HG03520 (cell line): ENCODE measurements around the gene SCN2B.
"Not testable (repeated sequence)": the region's sequence is repeated elsewhere in the genome, so short reads cannot be mapped to it uniquely, and the experiment has no call there.

Source experiments
- ATAC-seq: cut with Tn5 transposase; IDR thresholded peaks from one replicate; pipeline ENCODE4 v1.9.1; 2021; ENCODE audit warnings: mild to moderate bottlenecking, moderate library complexity; ENCODE audit not compliant: unreplicated experiment

The SCN2B gene

DNA sequence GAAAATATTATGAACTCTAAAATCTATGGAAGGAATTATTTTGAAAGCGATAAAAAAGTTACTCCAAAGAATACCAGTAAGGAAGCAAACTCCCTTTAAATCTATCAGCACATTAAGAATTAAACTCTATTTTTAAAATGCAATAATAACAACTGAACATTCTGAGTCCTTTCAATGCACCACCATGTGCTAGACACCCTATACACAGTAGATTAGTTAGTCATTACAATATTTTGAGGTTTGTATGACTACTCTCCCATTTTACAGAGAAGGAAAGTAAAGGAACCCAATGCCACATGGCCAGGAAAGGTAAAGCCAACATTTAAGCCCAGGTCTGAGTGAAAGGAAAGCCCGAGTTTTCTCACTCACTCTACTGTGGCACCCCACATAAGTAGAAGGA lies 30.6 kb upstream of the SCN2B start:
- ATAC-seq, result no peak

GRCh38 chr11:118206391-118207031 lies 30.1 kb upstream of the SCN2B start:
- no peak for ATAC-seq

DNA sequence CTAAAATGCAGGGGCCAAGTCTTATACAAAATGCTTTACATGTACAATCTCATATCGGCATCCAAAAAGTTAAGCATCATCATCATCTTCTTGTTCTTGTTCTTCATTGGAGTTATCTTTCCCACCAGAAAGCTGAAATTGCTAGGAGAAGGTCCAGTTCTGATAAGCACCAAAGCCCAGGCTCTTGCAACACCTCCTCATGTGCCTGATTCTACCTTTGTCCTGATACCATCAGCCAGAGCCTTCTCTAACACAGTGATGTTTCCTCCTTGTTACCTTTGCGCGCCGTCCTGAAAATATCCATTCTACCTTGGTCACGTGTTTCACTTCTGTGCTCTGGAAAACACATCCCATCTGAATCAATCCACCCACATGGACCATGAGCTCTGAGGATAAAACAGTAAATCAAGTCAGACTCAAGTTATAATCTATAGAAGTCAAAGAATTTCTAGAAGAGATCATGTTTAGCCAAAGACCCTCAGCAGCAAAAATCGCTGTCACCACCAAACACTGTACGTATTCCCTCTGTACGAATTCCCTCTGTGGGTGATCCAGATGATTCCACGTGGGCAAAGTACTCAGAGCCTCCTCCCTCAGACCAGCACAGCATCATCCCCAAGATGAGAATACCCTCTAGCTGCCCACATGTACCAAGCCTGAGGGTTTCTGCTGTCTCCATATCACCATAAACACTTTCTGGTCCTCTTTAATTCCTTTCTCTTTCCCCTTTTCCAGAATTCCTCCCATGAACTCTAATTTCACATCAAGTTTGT lies 29.4 kb upstream of the SCN2B start:
- no peak for ATAC-seq

GRCh38 chr11:118202599-118203422 lies 26.4 kb upstream of the SCN2B start:
- ATAC-seq, result no peak

DNA sequence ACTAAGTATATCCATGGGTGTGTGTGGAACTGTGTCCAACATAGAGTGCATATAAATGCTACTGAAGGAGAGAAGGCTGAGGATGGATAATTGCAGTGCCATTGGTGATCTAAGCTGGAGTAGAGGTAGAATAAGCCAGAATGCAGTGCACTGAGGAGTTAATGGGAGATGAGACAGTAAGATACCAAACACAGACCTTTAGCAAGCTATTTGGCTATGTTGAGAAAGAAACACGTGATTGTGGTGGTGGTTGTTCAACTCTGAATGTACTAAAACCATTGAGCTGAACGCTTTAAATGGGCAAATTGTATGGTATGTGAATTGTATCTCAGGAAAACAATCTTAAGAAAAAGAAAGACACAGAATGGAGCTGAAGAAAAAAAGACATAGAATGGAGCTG lies 25.5 kb upstream of the SCN2B start:
- ATAC-seq, result no peak

- ATAC-seq, result no peak
These were observed 24.7 kb upstream of the SCN2B start for GRCh38 chr11:118200901-118201680.

DNA sequence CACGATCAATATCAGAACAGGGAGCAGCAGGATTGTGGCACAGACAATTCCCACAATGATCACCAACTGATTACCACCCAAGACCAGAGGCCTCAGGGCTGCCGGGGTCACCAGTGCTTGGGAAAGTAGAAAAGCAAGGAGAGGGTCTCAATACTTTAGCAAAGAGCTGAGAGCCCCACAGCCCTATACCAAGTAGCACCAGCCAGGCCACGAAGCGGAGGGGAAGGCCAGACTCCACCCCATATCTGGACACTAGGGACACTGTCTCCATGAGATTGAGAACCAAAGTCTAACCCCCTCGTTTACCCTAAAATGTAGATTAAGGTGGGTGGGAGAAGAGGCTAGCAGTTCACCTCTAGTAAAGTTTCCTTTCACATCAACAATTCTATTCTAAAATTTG lies 24.1 kb upstream of the SCN2B start:
- ATAC-seq, result no peak

DNA sequence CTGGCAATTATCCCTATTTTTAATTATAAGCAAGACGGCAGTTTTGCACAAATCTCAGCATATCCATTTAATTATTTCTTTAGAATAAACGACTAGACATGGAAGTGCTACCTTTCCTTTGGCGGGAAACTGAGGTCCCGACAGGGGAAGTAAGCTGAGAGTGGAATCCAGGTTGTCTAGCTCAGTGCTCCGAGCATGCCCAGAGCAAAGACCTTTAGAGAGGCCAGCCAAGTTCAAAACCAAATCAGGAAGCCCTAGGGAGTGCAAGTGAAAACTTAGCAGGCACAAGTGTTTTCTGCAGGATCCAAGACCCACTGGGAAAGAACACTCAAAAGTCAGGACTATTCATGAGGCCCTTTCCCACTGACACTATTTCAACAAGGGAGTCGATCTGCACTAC lies 22.7 kb upstream of the SCN2B start:
- no peak for ATAC-seq

DNA sequence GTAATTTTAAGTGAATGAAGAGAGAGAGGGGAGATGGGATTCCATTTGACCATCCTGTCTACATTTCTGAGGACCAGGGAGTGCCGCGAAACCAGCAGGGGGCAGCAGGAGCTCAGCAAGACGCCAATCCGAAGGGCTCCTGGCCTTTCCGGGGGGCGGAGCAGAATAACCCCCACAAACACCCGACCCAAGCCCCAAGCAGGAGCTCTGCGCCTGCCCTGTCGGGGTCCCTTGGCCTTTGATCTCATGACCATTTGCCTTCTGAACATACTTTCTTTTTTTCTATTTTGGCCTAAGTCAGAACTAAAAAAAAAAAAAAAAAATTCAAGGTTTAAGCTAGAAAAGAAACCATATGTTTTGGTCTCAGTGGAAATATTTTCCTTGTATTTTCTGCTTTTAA lies 21.9 kb upstream of the SCN2B start:
- ATAC-seq, result no peak

- ATAC-seq, result no peak
These were observed 18.6 kb upstream of the SCN2B start for GRCh38 chr11:118194835-118195627.

DNA sequence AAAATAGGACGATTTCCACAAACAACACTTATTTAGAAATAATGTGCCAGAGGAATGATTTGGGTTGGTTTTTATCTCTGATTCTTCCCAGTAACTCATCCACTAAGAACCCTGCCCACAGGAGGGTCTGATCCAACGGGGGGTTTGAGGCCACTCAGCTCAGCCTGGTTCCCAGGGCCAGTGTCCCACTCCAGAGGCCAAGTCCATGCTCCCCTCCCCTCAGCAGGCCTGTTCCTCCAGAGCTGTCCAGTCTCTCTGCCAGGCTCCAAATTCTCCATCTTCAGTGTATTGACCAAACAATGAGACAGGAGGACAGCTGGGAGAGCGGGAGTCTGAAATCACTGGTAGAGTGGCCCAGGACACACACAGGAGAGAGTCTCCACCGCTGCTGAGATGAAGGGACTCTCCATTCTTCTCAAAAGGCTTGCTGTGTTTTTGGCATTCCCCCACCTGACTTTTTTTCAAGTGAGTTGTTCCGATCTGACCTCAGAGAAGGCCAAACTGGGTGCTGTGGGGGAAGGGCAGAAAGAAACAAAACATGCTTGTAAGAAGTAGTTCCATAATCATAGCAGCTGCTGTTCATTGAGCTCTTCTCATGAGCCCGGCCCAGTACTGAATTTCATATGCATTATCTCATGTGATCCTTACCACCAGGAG lies 17.6 kb upstream of the SCN2B start:
- no peak for ATAC-seq

- not testable (repeated sequence) for ATAC-seq
These were observed 16.4 kb upstream of the SCN2B start for GRCh38 chr11:118192817-118193216.

- ATAC-seq, result not testable (repeated sequence)
These were observed 14.6 kb upstream of the SCN2B start for GRCh38 chr11:118190942-118191506.

GRCh38 chr11:118186346-118187107 lies 10.1 kb upstream of the SCN2B start:
- ATAC-seq, result no peak

- ATAC-seq, result no peak
These were observed 8.5 kb upstream of the SCN2B start for GRCh38 chr11:118184784-118185579.

DNA sequence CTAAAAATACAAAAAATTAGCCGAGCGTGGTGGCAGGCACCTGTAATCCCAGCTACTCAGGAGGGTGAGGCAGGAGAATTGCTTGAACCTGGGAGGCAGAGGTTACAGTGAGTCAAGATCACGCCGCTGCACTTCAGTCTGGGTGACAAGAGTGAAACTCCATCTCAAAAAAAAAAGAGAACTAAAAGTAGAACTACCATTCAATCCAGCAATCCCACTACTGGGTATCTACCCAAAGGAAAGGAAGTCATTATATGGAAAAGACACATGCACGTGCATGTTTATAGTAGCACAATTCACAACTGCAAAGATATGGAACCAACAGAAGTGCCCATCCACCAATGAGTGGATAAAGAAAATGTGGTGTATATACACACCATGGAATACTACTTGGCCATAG lies 7.3 kb upstream of the SCN2B start:
- ATAC-seq, result not testable (repeated sequence)

GRCh38 chr11:118180300-118180703 lies 3.9 kb upstream of the SCN2B start:
- ATAC-seq, result no peak

- ATAC-seq, result no peak
These were observed 317 bp upstream of the SCN2B start for GRCh38 chr11:118176778-118177134.
